Measurements from ENCODE around the gene NLRC4. TPM values are rescaled to one million over a fixed set of nuclear protein-coding genes. Genes with fewer than 3 reads are reported as not detected.

NLRC4 gene
- total and polyA plus RNA-seq, 10 of the 15 experiments (the other 5 are each of a cell fraction or from before 2014, with no cell fraction given): 0.01 to 0.58 (median 0.40) TPM

DNA sequence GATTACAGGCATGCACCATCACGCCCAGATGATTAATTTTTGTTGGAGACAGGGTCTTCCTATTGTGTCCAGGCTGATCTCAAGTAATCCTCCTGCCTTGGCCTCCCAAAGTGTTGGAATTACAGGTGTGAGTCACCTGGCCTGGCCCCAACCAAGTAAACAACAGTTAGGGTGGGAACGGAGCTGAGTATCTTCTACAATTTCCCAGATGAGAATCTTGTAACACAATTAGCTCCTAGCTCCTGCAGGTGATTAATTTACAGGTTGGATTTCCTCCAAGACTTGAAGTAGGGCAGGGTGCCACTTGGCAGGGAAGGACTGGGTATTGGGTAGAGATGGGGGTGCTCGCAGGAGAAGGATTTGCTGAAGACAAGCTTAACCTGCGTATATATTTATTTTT lies 17.8 kb downstream of the NLRC4 start (continued):
- TF ChIP-seq RELB (IDR thresholded peaks at IDR 0.05; ENCODE audit: low read depth): no peak
- no peak for TF ChIP-seq SPI1 (IDR thresholded peaks at IDR 0.05; ENCODE audit: borderline replicate concordance, insufficient read depth, low read depth, low read length)
- no peak for TF ChIP-seq SKIL (IDR thresholded peaks at IDR 0.05; ENCODE audit: low read depth, poor library complexity, severe bottlenecking)

GRCh38 chr2:32242331-32242730 lies 22.4 kb downstream of the NLRC4 start:
- no peak for FAIRE-seq
- RAD21 ChIA-PET (ENCODE audit: unreplicated experiment): no interaction called here
- no peak overlapping the region for H3K9ac ChIP-seq (ENCODE audit: control insufficient read depth, insufficient read depth, low read length)
- in situ Hi-C loops (cut with MboI): no loop called here
- BruUV-seq (replicated peaks): no TSS peak
- intact Hi-C loops (cut with micrococcal nuclease; ENCODE audit: unreplicated experiment): no loop called here
- H4K20me1 ChIP-seq (ENCODE audit: control insufficient read depth, insufficient read depth): no peaks in the 10 kb centered on the region
- no peaks in the 10 kb centered on the region for H3K36me3 ChIP-seq (ENCODE audit: control insufficient read depth in 2 of 2, insufficient read depth in 2 of 2, low read length in 1 of 2)
- no peaks in the 10 kb centered on the region for H3K9me3 ChIP-seq (replicated peaks; ENCODE audit: control insufficient read depth, insufficient read depth, low read length)
- CTCF ChIA-PET: no interaction called here
- H3K79me2 ChIP-seq (ENCODE audit: control insufficient read depth, insufficient read depth, low read length): no peaks in the 10 kb centered on the region
- no peaks in the 10 kb centered on the region for H3K4me1 ChIP-seq (ENCODE audit: control insufficient read depth, insufficient read depth, low read length)
- H3K27me3 ChIP-seq (replicated peaks in 1 of 2; ENCODE audit: control insufficient read depth in 2 of 2, insufficient read depth in 2 of 2, low read length in 1 of 2): no peaks in the 10 kb centered on the region
- ATAC-seq: no peak
- DNase-seq (ENCODE audit: low read depth, low spot score): no peak
- no peak overlapping the region for H3K4me2 ChIP-seq (ENCODE audit: control insufficient read depth, insufficient read depth)
- POLR2A ChIA-PET: no interaction called here
- H2AFZ ChIP-seq (ENCODE audit: control insufficient read depth, low read depth, low read length): no peak overlapping the region
- SMC1A ChIA-PET (ENCODE audit: uncharacterized antibody, unreplicated experiment): no interaction called here
- 94% methylated on average over 3 of the region's 3 CpGs for WGBS (ENCODE audit: insufficient coverage, insufficient replicate concordance, low lambda C conversion rate, missing lambda C conversion rate)
- H3K4me3 ChIP-seq: no peak overlapping the region
- H3K27ac ChIP-seq (ENCODE audit: control insufficient read depth, insufficient read depth): no peak overlapping the region
- TF ChIP-seq SIX5 (IDR thresholded peaks at IDR 0.05; ENCODE audit: low read depth, low read length, severe bottlenecking): no peak
- no peak for TF ChIP-seq RBBP5 (conservative IDR thresholded peaks at IDR 0.05)
- no peak for TF ChIP-seq USF2 (IDR thresholded peaks at IDR 0.05; ENCODE audit: borderline replicate concordance, low read depth, low read length)
- TF ChIP-seq ESRRA (IDR thresholded peaks at IDR 0.05; ENCODE audit: low read length): no peak
- TF ChIP-seq, protein P1, sequence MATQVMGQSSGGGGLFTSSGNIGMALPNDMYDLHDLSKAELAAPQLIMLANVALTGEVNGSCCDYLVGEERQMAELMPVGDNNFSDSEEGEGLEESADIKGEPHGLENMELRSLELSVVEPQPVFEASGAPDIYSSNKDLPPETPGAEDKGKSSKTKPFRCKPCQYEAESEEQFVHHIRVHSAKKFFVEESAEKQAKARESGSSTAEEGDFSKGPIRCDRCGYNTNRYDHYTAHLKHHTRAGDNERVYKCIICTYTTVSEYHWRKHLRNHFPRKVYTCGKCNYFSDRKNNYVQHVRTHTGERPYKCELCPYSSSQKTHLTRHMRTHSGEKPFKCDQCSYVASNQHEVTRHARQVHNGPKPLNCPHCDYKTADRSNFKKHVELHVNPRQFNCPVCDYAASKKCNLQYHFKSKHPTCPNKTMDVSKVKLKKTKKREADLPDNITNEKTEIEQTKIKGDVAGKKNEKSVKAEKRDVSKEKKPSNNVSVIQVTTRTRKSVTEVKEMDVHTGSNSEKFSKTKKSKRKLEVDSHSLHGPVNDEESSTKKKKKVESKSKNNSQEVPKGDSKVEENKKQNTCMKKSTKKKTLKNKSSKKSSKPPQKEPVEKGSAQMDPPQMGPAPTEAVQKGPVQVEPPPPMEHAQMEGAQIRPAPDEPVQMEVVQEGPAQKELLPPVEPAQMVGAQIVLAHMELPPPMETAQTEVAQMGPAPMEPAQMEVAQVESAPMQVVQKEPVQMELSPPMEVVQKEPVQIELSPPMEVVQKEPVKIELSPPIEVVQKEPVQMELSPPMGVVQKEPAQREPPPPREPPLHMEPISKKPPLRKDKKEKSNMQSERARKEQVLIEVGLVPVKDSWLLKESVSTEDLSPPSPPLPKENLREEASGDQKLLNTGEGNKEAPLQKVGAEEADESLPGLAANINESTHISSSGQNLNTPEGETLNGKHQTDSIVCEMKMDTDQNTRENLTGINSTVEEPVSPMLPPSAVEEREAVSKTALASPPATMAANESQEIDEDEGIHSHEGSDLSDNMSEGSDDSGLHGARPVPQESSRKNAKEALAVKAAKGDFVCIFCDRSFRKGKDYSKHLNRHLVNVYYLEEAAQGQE (IDR thresholded peaks at IDR 0.05; ENCODE audit: low read depth, low read length): no peak
- TF ChIP-seq ZNF217 (IDR thresholded peaks at IDR 0.05): no peak
- no peak for TF ChIP-seq MXI1 (IDR thresholded peaks at IDR 0.05; ENCODE audit: low read depth, low read length)
